Common myeloid progenitor, CD34-positive (primary cell): ENCODE measurements around the gene BPIFA1. TPM values are rescaled to one million over a fixed set of nuclear protein-coding genes. Genes with fewer than 3 reads are reported as not detected.

Experiments used
- CTCF ChIA-PET: fragments of 350-600 bp; sonication (Branson Sonifier 250); formaldehyde crosslinking; loops from one replicate; lab custom pipeline; 2021; ENCODE audit warnings: antibody characterized with exemption; lab: Charles Lee
- POLR2A ChIA-PET: fragments of 350-600 bp; sonication (Branson Sonifier 250); formaldehyde crosslinking; loops from one replicate; lab custom pipeline; 2021; ENCODE audit warnings: antibody characterized with exemption; lab: Charles Lee
- DNase-seq, 3 donors: peaks; one replicate each; pipeline versions ENCODE4 v3.0.0 to v3.0.0-alpha.2; 2013
- H3K27ac ChIP-seq, 2 experiments: 1 replicate in 1 of 2; 2 replicates in 1 of 2; pipeline ENCODE4 v1.7.0; 2013; ENCODE audit warnings: inconsistent platforms in 2 of 2, low read length in 2 of 2, mild to moderate bottlenecking in 2 of 2, low read depth in 1 of 2, moderate library complexity in 1 of 2; ENCODE audit not compliant: severe bottlenecking in 2 of 2, insufficient read depth in 1 of 2, poor library complexity in 1 of 2
- H3K27me3 ChIP-seq, 5 experiments: replicated peaks in 2 of 5; 1 replicate in 3 of 5; 2 replicates in 2 of 5; pipeline versions ENCODE4 v1.6.1 to v1.7.0; 2013; ENCODE audit warnings: low read length in 4 of 5, mild to moderate bottlenecking in 2 of 5, moderate library complexity in 2 of 5, inconsistent platforms in 1 of 5; ENCODE audit not compliant: insufficient read depth in 5 of 5, control insufficient read depth in 4 of 5
- H3K36me3 ChIP-seq, 4 experiments: 1 replicate in 2 of 4; 2 replicates in 2 of 4; pipeline versions ENCODE4 v1.6.1 to v1.7.0; 2013; ENCODE audit warnings: low read length in 3 of 4, control low read depth in 1 of 4, mild to moderate bottlenecking in 1 of 4; ENCODE audit not compliant: control insufficient read depth in 4 of 4, insufficient read depth in 4 of 4
- H3K4me1 ChIP-seq, 4 experiments: 1 replicate in 3 of 4; 2 replicates in 1 of 4; pipeline versions ENCODE4 v1.6.1 to v1.7.1; 2013; ENCODE audit warnings: low read length in 3 of 4, mild to moderate bottlenecking in 3 of 4, control low read depth in 1 of 4, inconsistent platforms in 1 of 4, moderate library complexity in 1 of 4; ENCODE audit not compliant: control insufficient read depth in 4 of 4, insufficient read depth in 4 of 4; ENCODE audit errors: control extremely low read depth in 1 of 4
- H3K4me3 ChIP-seq, 7 experiments: 1 replicate in 4 of 7; 2 replicates in 3 of 7; pipeline versions ENCODE4 v1.5.1 to v1.7.0; 2013; ENCODE audit warnings: mild to moderate bottlenecking in 7 of 7, low read length in 6 of 7, moderate library complexity in 6 of 7, inconsistent platforms in 2 of 7, low read depth in 2 of 7, control low read depth in 1 of 7; ENCODE audit not compliant: insufficient read depth in 4 of 7, control insufficient read depth in 1 of 7; ENCODE audit errors: extremely low read depth in 1 of 7
- H3K9me3 ChIP-seq, 5 experiments: 1 replicate in 4 of 5; 2 replicates in 1 of 5; pipeline versions ENCODE4 v1.6.1 to v1.7.1; 2013; ENCODE audit warnings: low read length in 4 of 5, mild to moderate bottlenecking in 2 of 5, inconsistent platforms in 1 of 5, low read depth in 1 of 5, moderate library complexity in 1 of 5; ENCODE audit not compliant: control insufficient read depth in 4 of 5, insufficient read depth in 2 of 5; ENCODE audit errors: control extremely low read depth in 1 of 5
- WGBS: methylation state at CpG from one replicate; pipeline ENCODE4 v1.1.5; 2013; ENCODE audit not compliant: insufficient coverage; 5-methylcytosine and 5-hydroxymethylcytosine counted together
- polyA plus RNA-seq: library from polyadenylated mRNA; unstranded; fragments of 120-200 nt; gene quantifications from one replicate; pipeline ENCODE4 v1.2.1, GENCODE V29; 2013

The BPIFA1 gene
- polyA plus RNA-seq: not detected

DNA sequence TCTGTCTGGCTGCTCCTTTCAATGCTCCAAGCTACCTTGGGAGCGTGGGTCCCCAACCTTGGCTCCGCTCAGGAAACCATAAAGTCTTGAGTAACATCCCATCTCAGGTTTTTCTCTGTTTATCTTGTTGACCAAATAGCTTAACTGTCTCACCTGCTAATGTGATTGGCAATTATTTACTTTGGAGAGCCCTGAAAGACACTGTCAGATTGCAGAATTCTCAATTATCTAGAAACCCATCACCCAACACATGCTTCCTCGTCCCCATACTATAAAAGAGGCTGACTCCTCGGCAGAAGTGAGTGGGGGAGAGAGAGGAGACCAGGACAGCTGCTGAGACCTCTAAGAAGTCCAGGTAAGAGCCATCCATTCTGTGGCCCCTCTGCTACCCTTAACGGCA, at the start of gene BPIFA1:
Gene BPIFA1, plus strand, starts transcription at position 301 of the 400 bp plus-strand sequence. CDS start 1,716 bp downstream, outside the sequence.
- no peak for DNase-seq
- Histone ChIP-seq H3K9me3 (no peaks in the 10 kb centered on the region), H3K4me1 (no peaks in the 10 kb centered on the region), H3K27me3 (peaks cover 0 to 38% (median 10%) of the 10 kb centered on the region in 5 experiments), H3K27ac (no peak within 1 kb of the TSS), H3K36me3 (no peaks in the 10 kb centered on the region), H3K4me3 (no peak within 1 kb of the TSS)
- WGBS: 94% methylated on average over 4 of the region's 5 CpGs
- ChIA-PET POLR2A (no interaction called here), CTCF (interaction anchor here (1.3 kb wide), 1 partner anchor 28 kb away, joined by 3 read pairs; no protein-coding TSS in a partner anchor)

DNA sequence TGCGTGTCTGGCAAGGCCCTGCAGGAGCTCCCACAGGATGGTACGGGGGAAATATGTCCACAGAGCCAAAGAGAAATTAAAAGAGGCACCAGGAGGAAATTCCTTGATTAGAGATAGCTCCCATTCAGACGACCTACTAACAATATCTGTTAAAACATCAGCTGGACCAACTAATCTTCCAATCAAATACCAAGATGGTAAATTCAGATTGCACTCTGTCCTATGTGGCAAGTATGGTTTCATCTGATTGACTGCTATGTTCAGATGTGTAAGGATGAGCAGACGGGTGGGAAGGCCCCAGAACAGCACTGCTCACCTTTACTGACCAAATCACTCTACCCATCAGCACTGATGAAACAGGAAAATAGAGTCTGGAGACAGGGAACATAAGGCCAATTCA, 48.3 kb upstream of the BPIFA1 start:
- WGBS: 94% methylated on average over 2 of the region's 4 CpGs
- H3K4me3 ChIP-seq: no peak overlapping the region
- no peaks in the 10 kb centered on the region for H3K4me1 ChIP-seq
- ChIA-PET POLR2A (interaction anchor here (0.7 kb wide), 1 partner anchor 29 kb away, joined by 3 read pairs; no protein-coding TSS in a partner anchor), CTCF (no interaction called here)
- H3K9me3 ChIP-seq: peaks cover 0 to 2% (median 0%) of the 10 kb centered on the region in 5 experiments
- H3K36me3 ChIP-seq: no peaks in the 10 kb centered on the region
- no peak overlapping the region for H3K27ac ChIP-seq
- H3K27me3 ChIP-seq: peaks cover 0 to 5% (median 0%) of the 10 kb centered on the region in 5 experiments
- no peak for DNase-seq

DNA sequence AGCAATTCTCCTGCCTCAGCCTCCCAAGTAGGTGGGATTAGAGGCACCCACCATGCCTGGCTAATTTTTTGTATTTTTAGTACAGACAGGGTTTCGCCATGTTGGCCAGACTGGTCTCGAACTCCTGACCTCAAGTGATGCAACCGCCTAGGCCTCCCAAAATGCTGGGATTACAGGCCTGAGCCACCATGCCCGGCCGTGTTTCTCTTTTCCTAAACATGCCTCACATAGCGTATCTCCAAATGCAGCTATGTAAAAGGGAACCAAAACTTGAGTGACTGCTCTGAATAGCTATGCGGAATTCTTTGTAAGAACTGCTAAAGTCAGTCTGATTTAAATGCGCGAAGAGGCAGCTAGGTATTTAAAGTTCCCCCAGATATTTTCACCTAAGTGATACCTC, 47.4 kb upstream of the BPIFA1 start:
- H3K27ac ChIP-seq: no peak overlapping the region
- 96% methylated on average over 9 of the region's 9 CpGs for WGBS
- H3K27me3 ChIP-seq: peaks cover 0 to 5% (median 3%) of the 10 kb centered on the region in 5 experiments
- H3K9me3 ChIP-seq: peaks cover 0 to under 1% (median 0%) of the 10 kb centered on the region in 5 experiments
- POLR2A ChIA-PET: no interaction called here
- no peaks in the 10 kb centered on the region for H3K4me1 ChIP-seq
- H3K4me3 ChIP-seq: no peak overlapping the region
- no peaks in the 10 kb centered on the region for H3K36me3 ChIP-seq
- CTCF ChIA-PET: no interaction called here
- DNase-seq: no peak

DNA sequence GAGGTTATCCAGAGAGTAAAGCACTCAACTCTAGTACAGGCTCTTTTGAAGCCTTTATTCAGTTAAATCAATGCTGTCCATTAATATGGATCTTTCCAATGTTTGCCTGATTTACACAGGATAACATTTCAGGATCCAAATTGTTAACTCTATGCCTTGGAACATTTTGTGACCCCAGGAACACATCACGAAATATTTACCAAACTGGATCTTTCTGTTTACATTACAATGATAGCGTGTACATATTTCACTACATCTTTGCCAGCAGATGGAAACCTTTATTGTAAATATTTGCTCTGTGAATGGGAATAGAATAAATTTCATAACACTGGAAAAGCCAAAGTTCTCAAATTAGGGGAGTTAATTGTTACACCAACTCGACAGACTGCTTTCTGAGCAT, 44.3 kb upstream of the BPIFA1 start:
- Histone ChIP-seq H3K27me3 (peaks cover 0 to 8% (median 4%) of the 10 kb centered on the region in 5 experiments), H3K4me3 (no peak overlapping the region), H3K36me3 (no peaks in the 10 kb centered on the region), H3K27ac (no peak overlapping the region), H3K4me1 (no peaks in the 10 kb centered on the region), H3K9me3 (no peaks in the 10 kb centered on the region)
- POLR2A ChIA-PET: interaction anchor here (0.5 kb wide), 1 partner anchor 143 kb away, joined by 3 read pairs; no protein-coding TSS in a partner anchor
- no peak for DNase-seq
- CTCF ChIA-PET: no interaction called here
- WGBS: 80% methylated on average over 1 of the region's 3 CpGs

DNA sequence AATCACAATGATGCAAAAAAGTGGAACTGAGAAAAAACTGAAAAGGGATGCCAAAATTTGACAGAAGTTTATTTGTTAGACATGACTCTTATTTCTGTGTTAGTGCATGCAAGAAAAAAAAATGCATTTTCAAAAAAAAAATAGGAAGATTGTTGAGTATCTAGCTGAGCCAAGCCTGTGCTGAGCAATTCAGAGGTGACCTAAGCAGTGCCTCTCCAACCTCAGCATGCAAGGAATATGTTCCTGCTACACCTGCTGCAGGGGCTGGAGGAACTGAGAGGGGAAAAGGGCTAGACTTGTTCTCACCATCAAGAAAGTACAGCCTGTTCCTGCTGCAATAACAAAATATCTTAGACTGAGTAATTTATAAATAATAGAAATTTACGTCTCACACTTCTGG, 43.8 kb upstream of the BPIFA1 start:
- no peak overlapping the region for H3K27ac ChIP-seq

DNA sequence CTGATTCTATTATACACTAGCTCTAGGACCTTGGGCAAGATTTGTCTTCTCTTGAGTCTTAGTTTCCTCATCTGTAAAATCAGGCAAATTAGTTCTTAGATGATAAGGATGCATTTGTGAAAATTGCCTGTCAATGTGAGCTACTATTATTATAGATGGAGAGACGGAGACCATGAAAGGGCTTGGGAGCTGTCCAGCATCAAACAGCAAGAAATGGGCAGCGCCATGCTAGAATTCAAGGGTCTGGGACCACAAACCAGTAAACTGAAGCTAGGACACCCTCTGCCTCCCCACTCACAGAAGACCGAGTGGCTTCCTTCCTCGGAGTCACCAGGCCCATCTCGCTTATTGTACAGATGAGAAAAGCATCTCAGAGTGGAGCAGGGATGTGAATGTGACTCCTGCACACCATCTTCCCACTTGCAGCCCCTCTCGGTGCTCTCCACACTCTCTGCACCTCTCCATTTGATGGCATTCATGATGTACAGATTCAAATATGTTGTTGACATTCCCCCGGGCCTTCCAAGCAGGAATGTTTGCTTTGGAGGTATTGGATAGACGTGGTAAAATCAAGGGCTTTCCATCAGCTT, 42.8 kb upstream of the BPIFA1 start:
- no peaks in the 10 kb centered on the region for H3K36me3 ChIP-seq
- no peak overlapping the region for H3K27ac ChIP-seq
- no peaks in the 10 kb centered on the region for H3K4me1 ChIP-seq
- CTCF ChIA-PET: no interaction called here
- POLR2A ChIA-PET: no interaction called here
- DNase-seq: no peak
- H3K27me3 ChIP-seq: peaks cover 0 to 10% (median 4%) of the 10 kb centered on the region in 5 experiments
- H3K4me3 ChIP-seq: no peak overlapping the region
- H3K9me3 ChIP-seq: no peaks in the 10 kb centered on the region
- 81% methylated on average over 5 of the region's 8 CpGs for WGBS

More for the DNA sequence above, 43.8 kb upstream of the BPIFA1 start:
- Histone ChIP-seq H3K4me1 (no peaks in the 10 kb centered on the region), H3K36me3 (no peaks in the 10 kb centered on the region), H3K27me3 (peaks cover 0 to 8% (median 4%) of the 10 kb centered on the region in 5 experiments), H3K4me3 (no peak overlapping the region), H3K9me3 (no peaks in the 10 kb centered on the region)
- POLR2A ChIA-PET: interaction anchor here (0.5 kb wide), 1 partner anchor 144 kb away, joined by 3 read pairs; no protein-coding TSS in a partner anchor
- no peak for DNase-seq
- CTCF ChIA-PET: no interaction called here
- no CpG with 5 or more reads among the region's 1 CpG for WGBS

DNA sequence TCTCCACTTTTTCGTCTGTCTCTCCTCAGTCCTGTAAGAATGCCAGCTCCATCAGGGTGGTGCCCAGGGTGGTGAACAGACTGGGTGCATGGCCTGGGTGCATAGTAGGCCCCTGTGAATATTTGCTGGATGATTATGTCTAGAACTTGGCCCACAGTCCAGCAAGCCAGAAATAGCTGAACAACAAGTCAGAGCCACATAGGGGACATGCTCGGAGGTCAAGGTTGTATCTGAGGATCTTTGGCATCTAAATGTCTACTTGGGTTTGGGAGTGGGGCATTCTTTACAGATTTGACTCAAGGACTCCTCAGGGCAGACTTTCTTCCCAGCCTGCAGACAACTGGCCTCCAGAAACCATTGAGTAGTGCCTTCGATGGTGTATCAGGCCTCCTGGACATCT, 36.8 kb upstream of the BPIFA1 start:
- Histone ChIP-seq H3K36me3 (no peaks in the 10 kb centered on the region), H3K27me3 (peaks cover 0 to 15% (median 3%) of the 10 kb centered on the region in 5 experiments), H3K4me1 (no peaks in the 10 kb centered on the region), H3K9me3 (no peaks in the 10 kb centered on the region), H3K27ac (no peak overlapping the region), H3K4me3 (no peak overlapping the region)
- WGBS: 100% methylated on average over 2 of the region's 3 CpGs
- no peak for DNase-seq
- CTCF ChIA-PET: interaction anchor here (1.4 kb wide), 1 partner anchor 100 kb away, joined by 4 read pairs; no protein-coding TSS in a partner anchor
- POLR2A ChIA-PET: no interaction called here
